HEK293T (cell line): ENCODE data around the gene RPL37.

Experiments
- ARNT ChIP-seq: fragments of 450-650 bp; IDR thresholded peaks from 2 replicates; pipeline ENCODE4 v1.6.1; 2017; ENCODE audit warnings: mild to moderate bottlenecking
- ELF4 ChIP-seq: fragments of 450-650 bp; IDR thresholded peaks from 2 replicates; pipeline ENCODE4 v1.6.1; 2017; ENCODE audit warnings: antibody characterized with exemption
- FOXA1 ChIP-seq: fragments of 450-650 bp; IDR thresholded peaks from 2 replicates; pipeline ENCODE4 v1.6.1; 2016; ENCODE audit warnings: mild to moderate bottlenecking
- FOXK2 ChIP-seq: fragments of 450-650 bp; IDR thresholded peaks from 2 replicates; pipeline ENCODE4 v1.6.1; 2016; ENCODE audit warnings: mild to moderate bottlenecking
- L3MBTL2 ChIP-seq: fragments of 450-650 bp; conservative IDR thresholded peaks from 2 replicates; pipeline ENCODE4 v1.6.1; 2016; ENCODE audit warnings: mild to moderate bottlenecking
- NFRKB ChIP-seq: fragments of 450-650 bp; IDR thresholded peaks from 2 replicates; pipeline ENCODE4 v1.6.1; 2016; ENCODE audit warnings: mild to moderate bottlenecking, moderate library complexity
- PKNOX1 ChIP-seq: fragments of 450-650 bp; IDR thresholded peaks from 2 replicates; pipeline ENCODE4 v1.6.1; 2016
- SP1 ChIP-seq: fragments of 450-650 bp; IDR thresholded peaks from 2 replicates; pipeline ENCODE4 v1.6.1; 2017
- SUZ12 ChIP-seq: fragments of 450-650 bp; IDR thresholded peaks from 2 replicates; pipeline ENCODE4 v1.6.1; 2016; ENCODE audit warnings: mild to moderate bottlenecking
- TARDBP ChIP-seq: fragments of 450-650 bp; IDR thresholded peaks from 2 replicates; pipeline ENCODE4 v1.6.1; 2016
- ZNF384 ChIP-seq: fragments of 450-650 bp; IDR thresholded peaks from 2 replicates; pipeline ENCODE4 v1.6.1; 2016

- TF ChIP-seq L3MBTL2, result no peak
- no peak for TF ChIP-seq ELF4
- no peak for TF ChIP-seq SUZ12
- TF ChIP-seq FOXK2, result no peak
- TF ChIP-seq SP1, result no peak
- TF ChIP-seq TARDBP, result no peak
- no peak for TF ChIP-seq PKNOX1
- no peak for TF ChIP-seq ZNF384
- TF ChIP-seq NFRKB, result no peak
- no peak for TF ChIP-seq FOXA1
- TF ChIP-seq ARNT, result no peak
Measured at GRCh38 chr5:40877371-40877988, 42.5 kb upstream of the RPL37 start.
